ENCODE results near the gene ZNF621.
A peak's percentile ranks its signal among the peaks of the same experiment; 100 is the strongest.
"Not testable (repeated sequence)": the region's sequence is repeated elsewhere in the genome, so short reads cannot be mapped to it uniquely, and the experiment has no call there.

ZNF621 gene

DNA sequence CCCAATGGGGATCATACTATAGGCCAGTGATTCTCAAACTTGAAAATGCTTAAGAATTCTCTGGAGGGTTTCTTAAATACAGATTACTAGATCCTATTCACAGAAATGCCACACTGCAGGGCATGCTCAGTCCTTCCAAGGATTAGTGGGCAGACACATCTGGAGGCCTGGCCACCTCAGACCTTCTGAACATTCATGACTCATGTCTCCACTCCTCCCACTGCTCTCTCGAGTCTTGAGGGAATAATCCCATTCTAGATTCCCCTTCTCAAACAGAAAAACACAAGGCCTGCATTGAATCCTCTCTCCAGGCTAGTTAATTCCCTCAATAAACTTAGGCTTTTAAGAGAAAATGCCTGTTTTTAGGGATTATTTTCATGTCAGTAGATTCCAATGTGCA is 22.1 kb downstream of the ZNF621 start:
- no peak for DNase-seq

DNA sequence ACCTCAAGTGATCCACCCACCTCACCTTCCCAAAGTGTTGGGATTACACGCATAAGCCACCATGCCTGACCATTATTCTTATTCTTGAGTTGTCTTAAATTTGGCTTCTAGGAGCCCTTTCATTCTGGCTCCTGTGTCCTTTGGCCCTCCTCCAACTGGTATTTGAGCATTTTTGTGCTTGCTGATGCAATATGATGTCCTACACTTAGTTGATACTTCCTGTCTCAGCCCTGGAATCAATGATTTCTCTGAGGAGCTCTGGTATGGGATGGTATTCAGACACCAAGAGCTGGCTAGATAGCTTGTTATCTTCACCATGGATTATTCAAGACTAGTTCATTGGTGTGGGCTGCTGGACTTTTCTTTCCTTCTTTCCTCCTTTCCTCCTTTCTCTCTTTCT is 25.4 kb downstream of the ZNF621 start:
- DNase-seq, result no peak

DNA sequence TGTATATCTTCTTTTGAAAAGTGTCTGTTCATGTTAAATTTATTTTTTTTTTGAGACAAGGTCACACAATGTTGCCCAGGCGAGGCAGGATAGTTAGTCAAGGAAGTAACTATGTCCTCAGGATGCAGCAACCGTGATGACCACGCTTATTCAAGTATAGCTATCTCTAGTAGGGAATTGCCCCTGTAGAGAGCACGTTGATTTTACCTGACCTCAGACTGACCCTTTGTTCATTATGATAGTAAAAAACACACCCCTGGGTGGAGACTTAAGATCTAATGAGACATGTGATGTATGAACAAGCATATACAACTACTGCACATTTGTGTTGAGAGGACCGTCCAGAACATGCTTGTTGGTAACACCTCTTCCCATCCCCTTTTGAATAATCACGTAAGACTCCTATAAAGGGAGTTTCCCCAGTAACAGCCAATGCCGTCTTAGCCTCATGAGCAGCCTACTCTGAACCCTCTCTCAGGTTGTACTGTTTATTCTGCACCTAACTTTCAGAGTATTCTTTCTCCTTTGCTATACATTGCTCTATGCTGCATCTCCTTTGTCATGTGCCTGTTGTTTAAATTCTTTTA is 32.9 kb downstream of the ZNF621 start:
- no peak for DNase-seq

DNA sequence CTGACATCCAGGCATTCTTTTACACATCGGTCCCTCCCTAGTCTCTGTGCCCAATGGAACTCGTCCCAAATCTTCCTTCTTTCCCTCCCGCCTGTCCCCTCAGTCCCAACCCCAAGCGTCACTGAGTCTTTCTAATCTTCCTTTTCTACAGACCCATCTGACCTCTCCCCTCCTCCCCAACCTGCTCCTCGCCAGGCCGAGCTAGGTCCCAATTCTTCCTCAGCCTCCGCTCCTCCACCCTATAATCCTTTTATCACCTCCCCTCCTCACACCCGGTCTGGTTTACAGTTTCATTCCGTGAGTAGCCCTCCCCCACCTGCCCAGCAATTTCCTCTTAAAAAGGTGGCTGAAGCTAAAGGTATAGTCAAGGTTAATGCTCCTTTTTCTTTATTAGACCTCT is 37.7 kb downstream of the ZNF621 start:
- not testable (repeated sequence) for DNase-seq

DNA sequence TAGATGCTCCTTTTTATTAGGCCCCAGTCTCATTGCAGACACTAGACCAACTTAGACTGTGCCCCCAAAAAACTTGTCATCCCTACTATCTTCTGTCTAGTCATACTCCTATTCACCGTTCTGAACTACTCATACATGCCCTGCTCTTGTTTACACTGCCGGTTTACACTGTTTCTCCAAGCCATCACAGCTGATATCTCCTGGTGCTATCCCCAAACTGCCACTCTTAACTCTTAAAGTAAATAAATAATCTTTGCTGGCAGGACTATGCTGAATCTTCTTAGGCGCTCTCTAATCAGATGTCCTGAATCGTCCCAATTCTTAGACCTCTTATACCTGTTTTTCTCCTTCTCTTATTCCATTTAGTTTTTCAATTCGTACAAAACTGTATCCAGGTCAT is 40.9 kb downstream of the ZNF621 start:
- not testable (repeated sequence) for DNase-seq

DNA sequence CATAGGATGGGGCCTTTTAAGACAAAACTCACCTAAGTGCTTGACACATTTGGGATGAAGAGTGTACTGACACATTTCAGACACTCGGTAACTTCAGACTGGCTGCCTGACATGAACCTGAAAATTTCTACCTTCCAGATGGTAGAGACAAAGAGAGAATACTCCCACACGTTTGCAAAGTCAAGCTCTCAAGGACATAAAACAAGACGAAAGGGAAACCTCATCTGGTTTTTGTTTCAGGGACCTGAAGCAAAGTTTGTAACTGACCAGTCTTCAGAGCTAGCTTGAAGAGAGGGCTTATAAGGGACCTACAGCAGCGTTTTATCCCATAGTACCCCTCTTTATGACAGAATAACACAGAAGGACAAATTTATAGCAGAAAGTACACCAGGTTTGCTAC is 41.9 kb downstream of the ZNF621 start:
- no peak for DNase-seq

DNA sequence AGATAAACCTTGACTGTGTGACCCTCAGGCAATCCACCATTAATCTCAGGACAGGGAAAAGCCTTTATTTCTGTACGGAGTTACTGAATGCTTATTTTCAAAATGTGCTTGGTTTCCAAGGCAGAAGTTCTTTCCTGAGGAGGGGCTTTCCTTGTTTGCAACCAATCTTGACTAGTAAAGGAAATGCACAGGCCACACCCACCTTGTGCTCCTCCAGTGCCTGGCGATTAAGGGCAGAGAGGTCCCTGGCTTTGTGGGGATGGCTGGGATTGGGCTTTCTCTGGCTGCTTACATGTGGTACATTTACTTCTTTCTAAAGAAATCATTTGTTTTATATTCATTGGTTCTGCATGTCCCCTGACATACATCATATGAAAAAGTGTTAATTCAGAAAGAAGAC is 47.8 kb downstream of the ZNF621 start:
- no peak for DNase-seq

DNA sequence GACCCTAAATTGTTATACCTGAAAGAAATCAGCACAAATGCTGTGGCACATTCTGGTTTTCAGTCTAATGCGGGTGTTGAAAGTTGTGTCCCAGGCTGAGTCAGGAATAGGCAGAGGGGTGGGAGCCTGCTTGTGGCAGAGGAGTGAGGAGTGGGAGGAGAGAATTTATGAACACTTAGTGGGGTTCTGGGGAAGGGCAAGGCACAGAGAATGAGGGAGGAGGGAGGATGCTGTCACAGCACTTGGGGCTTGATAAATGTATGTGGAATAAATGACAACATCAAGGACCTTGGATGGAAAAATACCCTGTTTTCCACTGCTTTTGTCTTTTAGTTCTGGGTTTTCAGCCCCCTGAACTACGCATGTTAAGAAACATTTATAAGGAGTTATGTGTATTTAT is 49.3 kb downstream of the ZNF621 start:
- DNase-seq, result no peak

DNA sequence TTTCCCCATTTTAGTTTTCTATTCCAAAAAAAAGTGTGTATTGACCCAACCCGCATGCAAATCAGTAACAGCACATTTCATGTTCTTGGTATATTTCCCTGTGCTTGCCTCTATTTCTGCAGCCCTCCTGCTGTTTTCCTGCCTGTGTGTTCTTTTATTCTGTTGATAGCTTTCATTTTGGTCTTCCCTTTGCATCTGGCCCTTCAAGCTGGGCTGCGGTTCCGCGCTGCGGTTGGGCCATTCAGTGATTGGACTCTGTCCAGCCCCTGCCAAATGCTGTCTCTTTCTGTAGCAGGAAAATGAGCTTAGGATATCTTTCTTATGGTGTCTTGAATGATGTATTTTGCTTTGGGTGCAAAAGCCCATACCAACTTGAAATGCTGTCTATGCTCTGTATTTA is 49.9 kb downstream of the ZNF621 start:
- no peak for DNase-seq

DNA sequence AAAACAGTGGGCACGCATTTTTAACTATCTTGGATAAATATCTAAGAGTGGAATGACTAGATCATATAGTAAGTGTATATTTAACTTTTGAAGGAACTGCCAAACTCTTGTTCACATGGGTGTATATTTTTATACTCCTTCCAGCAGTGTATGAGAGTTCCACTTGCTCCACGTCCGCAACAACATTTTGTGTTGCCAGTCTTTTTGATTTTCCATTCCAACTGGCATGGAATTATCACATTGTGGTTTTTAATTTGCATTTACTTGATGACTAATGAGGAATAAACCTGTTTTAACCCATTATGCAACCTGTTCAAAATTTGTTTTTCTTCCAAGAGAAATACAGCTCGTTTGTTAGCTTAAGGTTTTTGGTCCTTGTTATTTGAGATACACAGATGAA is 51.6 kb downstream of the ZNF621 start:
- DNase-seq, result no peak

DNA sequence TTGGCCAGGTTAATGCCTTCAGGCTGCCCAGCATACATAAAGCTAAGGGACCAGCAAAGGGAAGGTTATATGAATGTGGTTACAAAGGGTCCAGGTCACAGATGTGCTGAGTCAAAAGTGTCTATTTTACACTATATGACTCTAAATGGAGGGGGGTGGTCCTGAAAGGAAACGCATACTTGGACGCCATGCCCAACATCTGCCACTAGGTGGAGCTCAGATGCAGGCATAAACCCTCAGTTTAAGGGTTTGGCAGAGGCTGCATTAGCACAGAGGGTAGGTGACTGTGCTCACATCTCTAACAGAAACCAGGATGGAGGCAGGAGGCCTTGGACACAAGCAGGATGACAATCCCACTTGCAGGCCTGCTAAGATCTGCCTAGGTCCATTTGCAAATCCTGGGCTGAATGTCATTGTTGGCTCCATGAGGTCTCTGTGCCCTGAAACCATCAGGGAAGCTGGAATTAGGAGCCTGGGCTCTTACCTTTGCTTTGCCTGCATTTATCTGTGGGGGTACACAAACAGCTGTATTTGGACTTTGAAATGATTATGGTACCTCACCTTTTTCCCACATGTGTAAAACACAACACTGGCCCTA is 55.8 kb downstream of the ZNF621 start:
- DNase-seq, result peak; percentile 62

DNA sequence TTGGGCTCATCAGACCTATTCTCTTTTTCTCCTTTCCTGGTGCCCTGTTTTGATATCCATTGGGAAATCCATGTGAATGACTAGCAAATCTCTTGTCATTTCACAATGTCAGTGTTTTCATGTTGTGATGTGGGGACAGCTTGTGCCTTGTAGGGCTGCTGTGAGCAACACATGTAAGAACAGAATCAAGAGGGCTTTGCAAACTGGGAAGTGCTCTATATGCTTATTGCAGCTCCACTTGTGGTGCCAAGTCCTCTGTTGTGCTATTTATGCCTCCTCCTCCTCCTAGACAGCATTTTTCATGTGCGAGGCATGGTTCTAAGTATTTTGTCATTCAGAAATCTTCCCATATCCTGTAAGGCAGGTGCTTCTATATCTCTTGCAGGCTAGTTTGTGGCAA is 56.4 kb downstream of the ZNF621 start:
- DNase-seq, result no peak

DNA sequence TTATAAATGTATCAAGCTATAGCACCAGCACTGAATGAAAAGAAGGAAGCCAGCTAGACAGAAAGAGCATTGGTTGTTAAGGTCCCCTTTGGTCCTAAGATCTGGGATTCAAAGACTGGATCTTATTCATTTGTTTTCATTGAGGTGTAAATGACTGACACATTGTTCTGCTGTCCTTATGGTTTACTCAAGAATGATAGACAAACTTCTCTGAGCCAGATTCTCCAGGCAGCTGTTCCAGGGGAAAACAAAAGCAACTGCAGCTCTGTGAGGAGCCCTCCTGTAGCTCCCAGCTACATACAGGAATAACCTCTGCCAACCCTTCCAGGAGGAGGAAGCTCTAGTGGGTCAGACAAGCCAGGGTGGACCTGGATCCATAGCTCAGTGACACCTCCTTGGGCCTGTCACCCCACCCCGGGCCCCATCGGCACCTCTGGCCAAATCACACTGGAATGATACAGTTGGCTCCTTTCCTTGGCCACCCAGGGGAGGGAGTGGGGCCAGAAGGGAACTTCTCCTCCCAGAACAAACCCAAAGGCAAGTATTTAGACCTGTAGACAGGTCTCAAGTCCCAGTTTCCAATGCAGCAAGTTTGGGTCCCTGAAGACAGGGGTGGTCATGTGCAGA is 57.8 kb downstream of the ZNF621 start:
- DNase-seq, result no peak

DNA sequence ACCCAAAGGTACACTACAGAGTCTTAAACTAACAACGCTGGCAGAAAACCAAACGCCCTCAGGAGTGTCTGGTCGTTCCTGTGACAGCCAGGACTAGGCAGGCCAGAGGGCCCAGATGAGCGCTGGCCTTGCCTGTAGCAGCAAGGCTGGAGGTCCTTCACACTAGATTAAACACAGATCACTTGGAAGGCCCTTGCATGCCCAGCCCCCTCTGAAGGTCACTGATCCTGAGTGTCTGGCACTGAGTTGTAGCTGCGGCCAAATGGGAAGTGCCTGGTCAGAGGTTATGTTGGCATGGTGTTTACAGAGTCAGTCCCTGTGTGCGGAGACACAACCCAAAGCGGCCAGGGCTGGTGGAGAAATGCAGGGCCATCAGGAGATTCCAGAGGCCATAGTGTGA is 58.9 kb downstream of the ZNF621 start:
- DNase-seq, result no peak

DNA sequence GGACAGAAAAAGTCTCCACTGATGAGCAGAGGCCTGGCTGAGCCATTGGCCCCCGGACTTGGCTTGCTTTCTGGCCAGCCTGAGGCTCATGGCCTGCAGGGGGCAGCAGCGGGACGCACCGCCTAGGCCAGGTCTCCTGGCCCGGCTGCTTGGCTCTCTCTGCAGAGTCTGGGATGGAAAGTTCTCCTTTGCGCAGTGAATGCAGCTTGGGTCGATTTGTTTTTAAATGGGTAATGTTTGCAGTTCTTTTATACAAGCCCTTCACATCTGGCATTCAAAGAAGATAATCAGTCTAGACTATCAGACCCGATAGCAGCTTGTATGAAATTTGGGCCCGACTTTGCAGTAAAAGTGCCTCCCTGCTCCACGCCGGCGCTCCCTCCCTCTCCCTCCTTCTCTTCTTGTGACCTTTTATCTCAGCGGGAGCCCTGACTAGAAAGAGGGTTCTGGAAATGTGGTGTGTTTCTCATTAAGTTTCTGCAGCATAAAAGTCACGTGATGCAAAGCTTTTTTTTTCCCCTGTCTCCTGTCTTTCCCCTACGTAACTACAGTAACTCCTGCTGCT is 59.9 kb downstream of the ZNF621 start:
- peak; percentile 77 for DNase-seq

DNA sequence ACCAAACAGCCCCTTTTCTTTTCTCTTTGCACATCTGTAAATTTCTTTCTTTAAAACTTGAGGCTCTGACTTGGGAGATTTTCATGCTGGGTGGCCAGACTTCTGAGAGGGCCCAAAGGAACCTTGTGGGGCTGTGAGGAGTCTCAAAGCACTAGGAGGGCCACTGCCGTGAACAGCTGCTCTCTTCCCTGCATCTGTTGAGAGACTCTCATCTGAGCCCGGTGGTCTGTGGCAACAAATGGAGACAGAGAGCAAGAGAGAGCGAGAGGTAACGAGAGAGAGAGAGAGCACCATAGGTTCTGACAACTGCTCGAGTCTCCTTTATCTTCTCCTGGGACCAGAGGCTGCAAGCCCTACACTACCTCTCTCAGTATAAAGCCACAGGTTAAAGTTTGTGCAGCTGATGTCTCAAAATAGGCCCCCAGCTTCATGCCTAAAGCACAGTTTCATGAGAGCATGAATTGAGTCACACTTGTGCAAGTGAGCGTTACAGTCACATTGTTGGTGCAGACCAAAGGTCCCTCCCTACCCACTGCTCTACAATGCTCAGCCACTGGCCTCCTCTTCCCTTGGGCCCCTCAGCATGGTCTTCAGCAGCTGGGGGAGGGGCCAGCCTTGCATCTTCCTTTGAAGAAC is 60.7 kb downstream of the ZNF621 start:
- no peak for DNase-seq

DNA sequence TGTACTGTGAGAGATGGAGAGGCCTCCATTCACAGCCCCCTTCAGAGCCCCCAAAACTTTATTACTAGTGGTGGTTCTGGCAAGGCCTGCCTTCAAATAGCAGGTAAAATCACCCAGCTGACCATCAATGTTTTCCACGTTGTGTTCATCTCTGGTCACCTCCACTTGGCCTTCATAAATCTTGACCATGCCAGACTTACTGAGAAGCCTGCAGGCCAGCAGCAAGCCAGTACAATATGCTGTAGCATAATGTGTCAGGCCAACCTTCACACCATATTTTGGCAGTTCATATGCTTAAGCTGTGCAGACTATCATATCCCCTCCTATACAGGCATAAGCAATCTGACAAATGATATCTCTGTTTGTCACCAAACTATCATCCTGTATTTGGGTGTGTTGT is 62.1 kb downstream of the ZNF621 start:
- DNase-seq, result no peak

DNA sequence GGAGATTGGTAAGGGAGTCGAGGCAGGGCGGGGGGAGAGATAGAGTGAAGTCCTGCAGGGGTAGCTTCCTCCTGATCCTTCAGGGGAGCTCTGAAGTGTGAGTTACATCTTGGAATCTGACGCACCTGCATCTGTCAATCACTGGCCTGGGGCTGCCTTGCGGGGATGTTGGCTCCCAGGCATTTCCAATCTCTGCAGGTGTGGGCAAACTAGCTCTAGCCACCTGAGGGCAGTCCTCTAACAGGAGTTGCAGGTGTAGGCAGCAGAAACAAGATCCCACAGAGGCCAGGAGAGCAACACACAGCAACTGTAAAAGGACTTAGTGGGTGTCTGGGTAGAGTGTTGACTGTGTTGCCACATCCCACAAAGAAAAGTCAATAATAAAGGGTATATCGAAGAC is 63.6 kb downstream of the ZNF621 start:
- no peak for DNase-seq
